Astrocyte (in vitro differentiated cells and primary cell): ENCODE measurements around the gene JUP. TPM values are rescaled to one million over a fixed set of nuclear protein-coding genes. Genes with fewer than 3 reads are reported as not detected.

Experiments
- DNase-seq: peaks from one replicate; pipeline ENCODE4 v3.0.0-alpha.2; 2010; ENCODE audit warnings: low read depth
- FAIRE-seq: peaks from 2 replicates; lab custom pipeline; 2011; peaks lifted over from hg19 to GRCh38; lab: Jason Lieb, UNC
- H2AFZ ChIP-seq: 2 replicates; pipeline ENCODE4 v1.6.0; 2012; ENCODE audit warnings: low read depth, low read length, inconsistent platforms
- H3K27ac ChIP-seq: 2 replicates; pipeline ENCODE4 v1.5.1; 2011; ENCODE audit warnings: low read depth, low read length, inconsistent platforms
- H3K27me3 ChIP-seq: 2 replicates; pipeline ENCODE4 v1.6.0; 2011; ENCODE audit warnings: low read length, inconsistent platforms; ENCODE audit not compliant: insufficient read depth
- H3K36me3 ChIP-seq: 2 replicates; pipeline ENCODE4 v1.5.1; 2011; ENCODE audit warnings: low read length, inconsistent platforms; ENCODE audit not compliant: insufficient read depth
- H3K4me1 ChIP-seq: 2 replicates; pipeline ENCODE4 v1.5.1; 2011; ENCODE audit warnings: low read length, inconsistent platforms; ENCODE audit not compliant: insufficient read depth
- H3K4me2 ChIP-seq: 2 replicates; pipeline ENCODE4 v1.6.0; 2012; ENCODE audit warnings: low read length, inconsistent platforms
- H3K4me3 ChIP-seq: 2 replicates; pipeline ENCODE4 v1.5.1; 2011; ENCODE audit warnings: low read depth, mild to moderate bottlenecking, low read length, inconsistent platforms; ENCODE audit not compliant: insufficient read depth
- H3K79me2 ChIP-seq: 2 replicates; pipeline ENCODE4 v1.6.0; 2012; ENCODE audit warnings: mild to moderate bottlenecking, low read length, inconsistent platforms; ENCODE audit not compliant: insufficient read depth
- H3K9ac ChIP-seq: 2 replicates; pipeline ENCODE4 v1.6.0; 2012; ENCODE audit warnings: mild to moderate bottlenecking, low read length, inconsistent platforms
- H3K9me3 ChIP-seq: 2 replicates; pipeline ENCODE4 v1.5.1; 2012; ENCODE audit warnings: low read depth, mild to moderate bottlenecking, low read length, inconsistent platforms; ENCODE audit not compliant: insufficient read depth
- H4K20me1 ChIP-seq: 2 replicates; pipeline ENCODE4 v1.6.0; 2012; ENCODE audit warnings: low read length, inconsistent platforms; ENCODE audit not compliant: insufficient read depth
- H3K27ac Mint-ChIP-seq: one replicate; pipeline ENCODE4 v1.8.0; 2021; ENCODE audit warnings: mild to moderate bottlenecking, mixed read lengths; ENCODE audit not compliant: unreplicated experiment
- H3K27me3 Mint-ChIP-seq: one replicate; pipeline ENCODE4 v1.8.0; 2021; ENCODE audit warnings: low read depth, mixed read lengths; ENCODE audit not compliant: unreplicated experiment
- H3K36me3 Mint-ChIP-seq: one replicate; pipeline ENCODE4 v1.8.0; 2021; ENCODE audit warnings: low read depth, mixed read lengths; ENCODE audit not compliant: unreplicated experiment
- H3K4me1 Mint-ChIP-seq: one replicate; pipeline ENCODE4 v1.8.0; 2021; ENCODE audit warnings: low read depth, mixed read lengths; ENCODE audit not compliant: unreplicated experiment
- H3K4me3 Mint-ChIP-seq: one replicate; pipeline ENCODE4 v1.8.0; 2021; ENCODE audit warnings: mild to moderate bottlenecking, moderate library complexity, mixed read lengths; ENCODE audit not compliant: unreplicated experiment
- H3K9me3 Mint-ChIP-seq: one replicate; pipeline ENCODE4 v1.8.0; 2021; ENCODE audit warnings: mild to moderate bottlenecking, mixed read lengths; ENCODE audit not compliant: unreplicated experiment
- CTCF ChIP-seq: IDR thresholded peaks from 2 replicates; pipeline ENCODE4 v1.5.1; 2011; ENCODE audit warnings: low read depth, mild to moderate bottlenecking, inconsistent platforms, low read length, moderate library complexity; ENCODE audit not compliant: insufficient read depth
- EZH2 ChIP-seq: IDR thresholded peaks from 2 replicates; pipeline ENCODE4 v1.6.1; 2012; ENCODE audit warnings: mild to moderate bottlenecking, low read length, inconsistent platforms; ENCODE audit not compliant: insufficient read depth
- total RNA-seq: library from RNA; stranded (reverse); gene quantifications from 2 replicates; pipeline ENCODE4 v1.2.1, GENCODE V29; 2021

Gene JUP
- total RNA-seq, 1 donor from 2014 or later = 236 TPM

- Histone ChIP-seq H3K27ac (no peak overlapping the region), H3K4me3 (no peak overlapping the region), H4K20me1 (no peaks in the 10 kb centered on the region), H3K4me1 (peaks cover 10% of the 10 kb centered on the region), H3K4me2 (no peak overlapping the region), H2AFZ (no peak overlapping the region), H3K9me3 (no peaks in the 10 kb centered on the region), H3K27me3 (peaks cover 9% of the 10 kb centered on the region), H3K36me3 (no peaks in the 10 kb centered on the region), H3K79me2 (no peaks in the 10 kb centered on the region), H3K9ac (no peak overlapping the region)
- no peaks in the 10 kb centered on the region for H3K9me3 Mint-ChIP-seq
- peaks cover 18% of the 10 kb centered on the region for H3K27me3 Mint-ChIP-seq
- TF ChIP-seq CTCF (no peak), EZH2 (no peak)
- FAIRE-seq = no peak
- peaks cover 3% of the 10 kb centered on the region for H3K36me3 Mint-ChIP-seq
- no peak overlapping the region for H3K4me3 Mint-ChIP-seq
- H3K4me1 Mint-ChIP-seq = no peaks in the 10 kb centered on the region
- DNase-seq = no peak
- no peak overlapping the region for H3K27ac Mint-ChIP-seq
Measured at GRCh38 chr17:41741709-41742108, 44.8 kb downstream of the JUP start.

GRCh38 chr17:41740506-41740905 lies 46.0 kb downstream of the JUP start:
- DNase-seq = no peak
- H2AFZ ChIP-seq = no peak overlapping the region
- no peak overlapping the region for H3K4me2 ChIP-seq
- no peak overlapping the region for H3K27ac Mint-ChIP-seq
- H3K27me3 Mint-ChIP-seq = peaks cover 22% of the 10 kb centered on the region
- H3K9me3 Mint-ChIP-seq = no peaks in the 10 kb centered on the region
- H3K4me3 Mint-ChIP-seq = no peak overlapping the region
- peaks cover 10% of the 10 kb centered on the region for H3K4me1 ChIP-seq
- TF ChIP-seq CTCF (no peak), EZH2 (no peak)
- H3K27ac ChIP-seq = no peak overlapping the region
- no peak overlapping the region for H3K9ac ChIP-seq
- H3K36me3 Mint-ChIP-seq = no peaks in the 10 kb centered on the region
- H3K36me3 ChIP-seq = no peaks in the 10 kb centered on the region
- no peaks in the 10 kb centered on the region for H3K9me3 ChIP-seq
- no peak overlapping the region for H3K4me3 ChIP-seq
- H3K4me1 Mint-ChIP-seq = no peaks in the 10 kb centered on the region
- H3K27me3 ChIP-seq = peaks cover 17% of the 10 kb centered on the region
- FAIRE-seq = no peak
- no peaks in the 10 kb centered on the region for H3K79me2 ChIP-seq
- H4K20me1 ChIP-seq = no peaks in the 10 kb centered on the region

GRCh38 chr17:41739661-41740352 lies 46.7 kb downstream of the JUP start:
- peak overlapping the region; percentile 37 for H3K27ac Mint-ChIP-seq
- peak overlapping the region; percentile 14 for H2AFZ ChIP-seq

More at GRCh38 chr17:41739661-41740352, 46.7 kb downstream of the JUP start:
- FAIRE-seq = no peak
- H3K4me1 ChIP-seq = peaks cover 10% of the 10 kb centered on the region
- no peaks in the 10 kb centered on the region for H3K36me3 ChIP-seq
- no peaks in the 10 kb centered on the region for H3K79me2 ChIP-seq
- H3K4me3 Mint-ChIP-seq = no peak overlapping the region
- H3K4me3 ChIP-seq = no peak overlapping the region
- H3K9me3 ChIP-seq = no peaks in the 10 kb centered on the region
- H3K36me3 Mint-ChIP-seq = no peaks in the 10 kb centered on the region
- peak; percentile 31 for DNase-seq
- H4K20me1 ChIP-seq = no peaks in the 10 kb centered on the region
- no peak overlapping the region for H3K9ac ChIP-seq
- H3K27ac ChIP-seq = no peak overlapping the region
- no peak overlapping the region for H3K4me2 ChIP-seq
- no peaks in the 10 kb centered on the region for H3K9me3 Mint-ChIP-seq
- TF ChIP-seq EZH2 (no peak), CTCF (no peak)
- no peaks in the 10 kb centered on the region for H3K4me1 Mint-ChIP-seq
- peaks cover 27% of the 10 kb centered on the region for H3K27me3 Mint-ChIP-seq
- peaks cover 21% of the 10 kb centered on the region for H3K27me3 ChIP-seq
